PC-3 (cell line): Measurements from ENCODE around the gene ARGFX. TPM values are rescaled to one million over a fixed set of nuclear protein-coding genes. Genes with fewer than 3 reads are reported as not detected.

Experiments used
- ATAC-seq: fragments of 200-7000 bp; cut with Tn5 transposase; 2 replicates; pipeline ENCODE4 v1.9.1; 2020; ENCODE audit warnings: mild to moderate bottlenecking, moderate library complexity
- BruUV-seq: library from RNA; stranded (reverse); fragments of 400-500 nt; replicated peaks from 2 replicates; lab custom pipeline; 2021; lab: Mats Ljungman, UMichigan
- CTCF ChIA-PET: fragments of 300-600 bp; sonication (Branson Sonifier 250); formaldehyde crosslinking; loops from one replicate; lab custom pipeline; 2022; ENCODE audit warnings: antibody characterized with exemption; lab: Charles Lee
- POLR2A ChIA-PET: fragments of 300-600 bp; sonication (Branson Sonifier 250); formaldehyde crosslinking; loops from one replicate; lab custom pipeline; 2022; ENCODE audit warnings: antibody characterized with exemption; ENCODE audit not compliant: unreplicated experiment; lab: Charles Lee
- DNase-seq: peaks from one replicate; pipeline ENCODE4 v3.0.0-alpha.2; 2015
- H2AFZ ChIP-seq: fragments of 300-600 bp; sonication (generic); 2 replicates; pipeline ENCODE4 v1.6.0; 2016; ENCODE audit warnings: antibody characterized with exemption, low read length
- H3F3A ChIP-seq: fragments of 300-600 bp; sonication (generic); one replicate; pipeline ENCODE4 v1.6.0; 2017; ENCODE audit warnings: antibody characterized with exemption, low read length, control low read depth, mild to moderate bottlenecking; ENCODE audit not compliant: unreplicated experiment
- H3K27ac ChIP-seq: fragments of 300-600 bp; sonication (generic); 2 replicates; pipeline ENCODE4 v1.5.1; 2016; ENCODE audit warnings: mild to moderate bottlenecking, low read length
- H3K27me3 ChIP-seq: fragments of 300-600 bp; sonication (generic); 2 replicates; pipeline ENCODE4 v1.6.1; 2016; ENCODE audit warnings: low read length, mixed read lengths
- H3K36me3 ChIP-seq: fragments of 300-600 bp; sonication (generic); 2 replicates; pipeline ENCODE4 v1.6.1; 2016; ENCODE audit warnings: low read depth, mixed run types, low read length, mixed read lengths
- H3K4me1 ChIP-seq: fragments of 300-600 bp; sonication (generic); 2 replicates; pipeline ENCODE4 v1.5.1; 2016; ENCODE audit warnings: low read length; ENCODE audit not compliant: insufficient read depth
- H3K4me2 ChIP-seq: fragments of 300-600 bp; sonication (generic); 2 replicates; pipeline ENCODE4 v1.6.0; 2016; ENCODE audit warnings: low read length
- H3K4me3 ChIP-seq: fragments of 300-600 bp; sonication (generic); 2 replicates; pipeline ENCODE4 v1.5.1; 2016; ENCODE audit warnings: mild to moderate bottlenecking, low read length, mixed read lengths
- H3K79me2 ChIP-seq: fragments of 300-600 bp; sonication (generic); 2 replicates; pipeline ENCODE4 v1.6.1; 2017; ENCODE audit warnings: low read length, mixed read lengths
- H3K9ac ChIP-seq: fragments of 300-600 bp; sonication (generic); 2 replicates; pipeline ENCODE4 v1.6.0; 2016; ENCODE audit warnings: mild to moderate bottlenecking, low read length
- H3K9me2 ChIP-seq: fragments of 300-600 bp; sonication (generic); replicated peaks from 2 replicates; pipeline ENCODE4 v1.6.1; 2016; ENCODE audit warnings: mixed run types, low read length, mixed read lengths
- H3K9me3 ChIP-seq: fragments of 300-600 bp; sonication (generic); 2 replicates; pipeline ENCODE4 v1.6.1; 2016; ENCODE audit warnings: low read length, mixed read lengths
- H4K20me1 ChIP-seq: fragments of 300-600 bp; sonication (generic); 2 replicates; pipeline ENCODE4 v1.6.1; 2016; ENCODE audit warnings: low read length, mixed read lengths
- EZH2 ChIP-seq: fragments of 300-600 bp; sonication (generic); IDR thresholded peaks from one replicate; pipeline ENCODE4 v1.6.1; 2017; ENCODE audit warnings: antibody characterized with exemption, mild to moderate bottlenecking, low read length; ENCODE audit not compliant: unreplicated experiment
- EZH2phosphoT487 ChIP-seq: fragments of 300-600 bp; sonication (generic); IDR thresholded peaks from 2 replicates; pipeline ENCODE4 v1.6.1; 2018; ENCODE audit warnings: mild to moderate bottlenecking, antibody characterized with exemption, low read length, borderline replicate concordance
- intact Hi-C: fragments of 100-400 bp; cut with micrococcal nuclease; formaldehyde crosslinking; loops from 2 replicates; pipeline ENCODE4 v1.9.0; 2023
- total RNA-seq: library from RNA; depleted of rRNA; stranded (reverse); fragments of >200 nt; gene quantifications from 2 replicates; pipeline ENCODE4 v1.2.3, GENCODE V29; 2014
- TF ChIP-seq, protein P1 (sequence below): fragments of 300-600 bp; sonication (generic); conservative IDR thresholded peaks from 2 replicates; pipeline ENCODE4 v1.5.1; 2017; ENCODE audit warnings: antibody characterized with exemption, low read depth, mild to moderate bottlenecking, low read length

ARGFX gene
- total RNA-seq, 1 experiment from 2014 or later = not detected

DNA sequence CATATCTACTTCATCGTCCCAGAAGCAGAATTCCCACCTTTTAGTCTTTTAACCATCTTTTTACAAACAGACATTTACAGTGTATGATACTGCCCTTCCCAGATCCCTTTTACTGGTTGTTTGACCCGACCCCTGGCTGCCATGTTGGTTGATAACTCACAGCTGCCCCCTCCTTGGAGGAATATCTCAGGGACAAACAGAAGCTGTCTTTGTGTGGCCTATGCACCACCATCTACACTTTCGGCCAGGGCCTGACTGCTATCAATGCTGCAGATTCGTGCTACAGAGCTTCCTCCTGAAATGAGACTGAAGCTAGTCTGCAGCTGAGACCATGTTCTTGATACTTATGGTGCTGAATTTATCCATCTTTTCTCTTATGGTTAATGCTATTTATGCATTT lies 15.4 kb upstream of the ARGFX start:
- no peaks in the 10 kb centered on the region for H3F3A ChIP-seq
- ChIA-PET POLR2A (no interaction called here), CTCF (no interaction called here)
- DNase-seq = no peak
- H3K9ac ChIP-seq = no peak overlapping the region
- no TSS peak for BruUV-seq
- H3K36me3 ChIP-seq = no peaks in the 10 kb centered on the region
- H3K4me1 ChIP-seq = no peaks in the 10 kb centered on the region
- no peaks in the 10 kb centered on the region for H4K20me1 ChIP-seq
- no peaks in the 10 kb centered on the region for H3K9me2 ChIP-seq
- no peaks in the 10 kb centered on the region for H3K9me3 ChIP-seq
- intact Hi-C loops = no loop called here
- TF ChIP-seq EZH2phosphoT487 (no peak), EZH2 (no peak)
- peak overlapping the region; percentile 60 for H2AFZ ChIP-seq
- no peak for ATAC-seq
- no peak overlapping the region for H3K27ac ChIP-seq
- no peaks in the 10 kb centered on the region for H3K27me3 ChIP-seq
- H3K4me2 ChIP-seq = peak overlapping the region; percentile 37
- H3K79me2 ChIP-seq = no peaks in the 10 kb centered on the region
- H3K4me3 ChIP-seq = no peak overlapping the region

DNA sequence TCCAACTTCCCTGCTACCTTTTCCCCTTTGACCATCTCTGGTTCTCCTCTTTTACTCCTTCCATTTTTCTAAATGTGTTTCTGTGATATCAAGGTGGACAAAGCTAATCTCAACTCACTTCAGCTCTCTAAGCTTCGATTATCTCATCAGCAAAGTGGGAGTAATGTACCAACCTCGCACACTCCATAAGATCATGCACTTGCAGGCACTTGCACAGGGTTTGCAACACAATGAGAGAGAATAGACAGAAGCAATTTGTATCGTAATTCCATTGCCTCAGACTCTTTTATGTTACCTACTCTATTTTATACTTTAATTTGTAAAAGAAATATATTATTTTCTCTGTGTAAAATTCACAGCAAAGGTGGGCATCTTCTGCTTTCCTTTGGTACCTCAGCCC lies 15.0 kb upstream of the ARGFX start:
- no peaks in the 10 kb centered on the region for H3K36me3 ChIP-seq
- no peaks in the 10 kb centered on the region for H3K27me3 ChIP-seq
- H3K9me2 ChIP-seq = no peaks in the 10 kb centered on the region
- no peak overlapping the region for H3K27ac ChIP-seq
- H3K9me3 ChIP-seq = no peaks in the 10 kb centered on the region
- ChIA-PET CTCF (no interaction called here), POLR2A (no interaction called here)
- no peak overlapping the region for H3K4me2 ChIP-seq
- H2AFZ ChIP-seq = peak overlapping the region; percentile 60; the same call in 1 of the 2 replicates
- no peak overlapping the region for H3K4me3 ChIP-seq
- intact Hi-C loops = no loop called here
- DNase-seq (no peak), ATAC-seq (no peak)
- no peaks in the 10 kb centered on the region for H4K20me1 ChIP-seq
- no peaks in the 10 kb centered on the region for H3K4me1 ChIP-seq
- no peaks in the 10 kb centered on the region for H3K79me2 ChIP-seq
- no peak overlapping the region for H3K9ac ChIP-seq
- TF ChIP-seq EZH2 (no peak), EZH2phosphoT487 (no peak)
- TF ChIP-seq, protein P1, sequence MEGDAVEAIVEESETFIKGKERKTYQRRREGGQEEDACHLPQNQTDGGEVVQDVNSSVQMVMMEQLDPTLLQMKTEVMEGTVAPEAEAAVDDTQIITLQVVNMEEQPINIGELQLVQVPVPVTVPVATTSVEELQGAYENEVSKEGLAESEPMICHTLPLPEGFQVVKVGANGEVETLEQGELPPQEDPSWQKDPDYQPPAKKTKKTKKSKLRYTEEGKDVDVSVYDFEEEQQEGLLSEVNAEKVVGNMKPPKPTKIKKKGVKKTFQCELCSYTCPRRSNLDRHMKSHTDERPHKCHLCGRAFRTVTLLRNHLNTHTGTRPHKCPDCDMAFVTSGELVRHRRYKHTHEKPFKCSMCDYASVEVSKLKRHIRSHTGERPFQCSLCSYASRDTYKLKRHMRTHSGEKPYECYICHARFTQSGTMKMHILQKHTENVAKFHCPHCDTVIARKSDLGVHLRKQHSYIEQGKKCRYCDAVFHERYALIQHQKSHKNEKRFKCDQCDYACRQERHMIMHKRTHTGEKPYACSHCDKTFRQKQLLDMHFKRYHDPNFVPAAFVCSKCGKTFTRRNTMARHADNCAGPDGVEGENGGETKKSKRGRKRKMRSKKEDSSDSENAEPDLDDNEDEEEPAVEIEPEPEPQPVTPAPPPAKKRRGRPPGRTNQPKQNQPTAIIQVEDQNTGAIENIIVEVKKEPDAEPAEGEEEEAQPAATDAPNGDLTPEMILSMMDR = no peak
- no peaks in the 10 kb centered on the region for H3F3A ChIP-seq
- no TSS peak for BruUV-seq

DNA sequence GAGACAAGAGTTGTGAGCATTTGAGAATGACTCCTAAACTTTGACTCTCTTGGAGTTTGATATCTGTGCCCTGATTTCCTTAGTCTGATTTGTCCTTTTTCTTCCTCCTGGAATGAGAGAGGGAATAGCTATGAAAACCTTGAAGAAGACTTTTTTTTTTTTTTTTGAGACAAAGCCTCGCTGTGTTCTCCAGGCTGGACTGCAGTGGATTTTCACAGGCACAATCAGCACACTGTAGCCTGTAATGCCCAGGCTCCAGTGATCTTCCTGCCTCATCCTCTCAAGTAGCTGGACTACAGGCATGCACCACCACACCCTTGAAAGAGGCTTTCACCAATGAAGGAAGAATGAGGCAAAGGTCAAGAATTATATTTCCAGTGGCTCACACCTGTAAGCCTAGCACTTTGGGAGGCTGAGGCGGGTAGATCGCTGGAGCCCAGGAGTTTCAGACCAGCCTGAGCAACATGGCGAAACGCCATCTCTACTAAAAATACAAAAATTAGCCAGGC lies 10.3 kb upstream of the ARGFX start:
- ChIA-PET CTCF (interaction anchor here (0.6 kb wide), 1 partner anchor 11 kb away, joined by 7 read pairs; no protein-coding TSS in a partner anchor), POLR2A (no interaction called here)
- no peak for TF ChIP-seq EZH2phosphoT487
- TF ChIP-seq, protein P1 = no peak
- TF ChIP-seq EZH2 = no peak
- Histone ChIP-seq H3K9me2 (no peaks in the 10 kb centered on the region), H3K27ac (no peak overlapping the region), H2AFZ (no peak overlapping the region), H3K9ac (no peak overlapping the region), H3K4me2 (no peak overlapping the region), H3K79me2 (no peaks in the 10 kb centered on the region), H3F3A (no peaks in the 10 kb centered on the region), H3K9me3 (no peaks in the 10 kb centered on the region), H3K4me1 (no peaks in the 10 kb centered on the region), H3K36me3 (no peaks in the 10 kb centered on the region), H3K27me3 (no peaks in the 10 kb centered on the region), H3K4me3 (no peak overlapping the region), H4K20me1 (no peaks in the 10 kb centered on the region)
- intact Hi-C loops = no loop called here
- no TSS peak for BruUV-seq
- ATAC-seq (no peak), DNase-seq (no peak)
